AG10803 (cell line): ENCODE results near the gene ZNF143.

Source experiments
- DNase-seq: peaks from one replicate; pipeline ENCODE4 v3.0.0; 2010; ENCODE audit warnings: low read depth
- H3K4me3 ChIP-seq: 2 replicates; pipeline ENCODE4 v1.5.1; 2011; ENCODE audit warnings: mild to moderate bottlenecking, low read length, control low read depth
- TF ChIP-seq, protein P1 (sequence below): conservative IDR thresholded peaks from 2 replicates; pipeline ENCODE4 v1.5.1; 2011; ENCODE audit warnings: mild to moderate bottlenecking, low read length, control low read depth, inconsistent platforms

ZNF143 gene

DNA sequence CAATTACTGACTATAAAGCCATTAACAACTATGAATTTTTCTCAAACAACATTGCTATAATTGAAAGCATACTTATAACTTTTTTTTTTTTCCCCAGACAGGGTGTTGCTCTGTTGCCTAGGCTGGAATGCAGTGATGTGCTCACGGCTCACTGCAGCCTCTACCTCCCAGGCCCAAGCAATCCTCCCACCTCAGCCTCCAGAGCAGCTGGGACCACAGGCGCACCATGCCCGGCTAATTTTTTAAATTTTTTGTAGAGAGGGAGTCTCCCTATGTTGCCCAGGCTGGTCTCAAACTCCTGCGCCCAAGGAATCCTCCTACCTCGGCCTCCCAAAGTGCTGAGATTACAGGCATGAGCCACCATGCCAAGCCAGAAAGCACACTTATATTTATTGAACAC, 106.6 kb downstream of the ZNF143 start:
- TF ChIP-seq, protein P1, sequence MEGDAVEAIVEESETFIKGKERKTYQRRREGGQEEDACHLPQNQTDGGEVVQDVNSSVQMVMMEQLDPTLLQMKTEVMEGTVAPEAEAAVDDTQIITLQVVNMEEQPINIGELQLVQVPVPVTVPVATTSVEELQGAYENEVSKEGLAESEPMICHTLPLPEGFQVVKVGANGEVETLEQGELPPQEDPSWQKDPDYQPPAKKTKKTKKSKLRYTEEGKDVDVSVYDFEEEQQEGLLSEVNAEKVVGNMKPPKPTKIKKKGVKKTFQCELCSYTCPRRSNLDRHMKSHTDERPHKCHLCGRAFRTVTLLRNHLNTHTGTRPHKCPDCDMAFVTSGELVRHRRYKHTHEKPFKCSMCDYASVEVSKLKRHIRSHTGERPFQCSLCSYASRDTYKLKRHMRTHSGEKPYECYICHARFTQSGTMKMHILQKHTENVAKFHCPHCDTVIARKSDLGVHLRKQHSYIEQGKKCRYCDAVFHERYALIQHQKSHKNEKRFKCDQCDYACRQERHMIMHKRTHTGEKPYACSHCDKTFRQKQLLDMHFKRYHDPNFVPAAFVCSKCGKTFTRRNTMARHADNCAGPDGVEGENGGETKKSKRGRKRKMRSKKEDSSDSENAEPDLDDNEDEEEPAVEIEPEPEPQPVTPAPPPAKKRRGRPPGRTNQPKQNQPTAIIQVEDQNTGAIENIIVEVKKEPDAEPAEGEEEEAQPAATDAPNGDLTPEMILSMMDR = no peak
- H3K4me3 ChIP-seq = no peak overlapping the region
- DNase-seq = no peak

DNA sequence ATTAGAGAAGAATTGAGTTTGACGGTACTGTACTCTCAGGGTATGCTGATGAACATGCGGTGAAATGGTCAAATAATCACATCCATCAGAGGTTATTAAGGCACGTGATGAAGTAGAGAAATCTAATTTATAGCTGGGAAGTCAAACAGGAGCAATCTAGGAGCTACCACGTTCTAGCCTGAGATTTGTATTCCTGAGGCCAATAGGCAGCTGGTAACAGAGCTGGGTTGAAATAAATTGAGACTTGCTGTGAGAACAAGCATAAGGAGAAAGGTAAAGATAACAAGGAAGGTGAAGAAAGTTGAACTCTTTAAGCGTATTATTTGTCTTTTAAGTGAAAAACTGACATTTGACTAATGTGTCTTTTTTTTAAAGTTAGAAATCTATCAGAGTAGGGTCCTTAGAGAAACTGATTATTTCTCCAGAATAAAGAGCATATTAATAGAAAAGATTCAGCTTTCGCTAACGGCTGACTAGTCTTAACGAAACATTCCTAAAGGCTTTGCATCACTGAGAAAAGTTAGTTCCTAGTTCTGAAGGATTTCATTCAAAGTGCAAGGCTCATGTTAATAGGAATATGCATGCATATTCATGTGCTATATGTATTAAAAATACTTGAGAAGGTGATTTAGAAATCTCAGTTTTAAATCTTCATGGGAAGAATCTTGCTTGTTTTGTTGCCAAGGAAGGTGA, 107.5 kb downstream of the ZNF143 start:
- no peak for DNase-seq
- H3K4me3 ChIP-seq = no peak overlapping the region
- TF ChIP-seq, protein P1 = no peak

DNA sequence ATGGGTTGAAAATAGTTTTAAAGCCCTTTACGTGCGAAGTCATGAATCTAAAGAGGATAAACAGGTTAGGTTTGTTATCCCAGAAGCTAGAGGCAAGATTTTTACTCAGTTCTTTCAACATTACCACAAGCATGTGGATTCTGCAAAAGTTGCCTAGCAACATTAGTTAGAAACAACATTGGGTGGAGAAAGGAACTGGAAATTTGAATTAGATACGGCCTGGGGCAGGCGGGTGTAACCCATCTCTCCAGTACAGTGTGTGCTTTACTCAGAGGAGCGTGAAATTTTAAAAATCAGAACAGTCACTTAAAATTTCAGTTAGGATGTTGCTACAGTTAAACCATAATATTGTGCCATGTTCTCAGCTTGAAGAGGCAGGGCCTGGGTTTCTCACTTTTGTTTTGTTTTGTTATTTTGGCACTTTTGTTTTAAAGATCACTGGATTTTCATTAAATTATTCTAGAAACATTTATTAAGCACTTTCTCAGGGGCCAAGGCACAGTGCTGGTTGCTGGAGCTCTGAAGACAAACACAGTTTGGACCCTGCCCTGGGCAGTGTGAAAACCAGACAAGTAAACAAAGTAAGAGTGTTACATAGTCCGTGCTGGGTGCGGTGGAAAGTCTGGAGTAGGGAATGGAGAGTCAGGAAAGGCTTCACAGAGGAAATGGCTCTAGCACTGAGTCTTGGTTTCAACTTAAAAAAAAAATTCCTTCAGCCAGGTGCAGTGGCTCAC, 108.2 kb downstream of the ZNF143 start:
- peak; percentile 95 for DNase-seq
- TF ChIP-seq, protein P1 = no peak
- peak overlapping the region; percentile 1; the same call in 1 of the 2 replicates for H3K4me3 ChIP-seq

DNA sequence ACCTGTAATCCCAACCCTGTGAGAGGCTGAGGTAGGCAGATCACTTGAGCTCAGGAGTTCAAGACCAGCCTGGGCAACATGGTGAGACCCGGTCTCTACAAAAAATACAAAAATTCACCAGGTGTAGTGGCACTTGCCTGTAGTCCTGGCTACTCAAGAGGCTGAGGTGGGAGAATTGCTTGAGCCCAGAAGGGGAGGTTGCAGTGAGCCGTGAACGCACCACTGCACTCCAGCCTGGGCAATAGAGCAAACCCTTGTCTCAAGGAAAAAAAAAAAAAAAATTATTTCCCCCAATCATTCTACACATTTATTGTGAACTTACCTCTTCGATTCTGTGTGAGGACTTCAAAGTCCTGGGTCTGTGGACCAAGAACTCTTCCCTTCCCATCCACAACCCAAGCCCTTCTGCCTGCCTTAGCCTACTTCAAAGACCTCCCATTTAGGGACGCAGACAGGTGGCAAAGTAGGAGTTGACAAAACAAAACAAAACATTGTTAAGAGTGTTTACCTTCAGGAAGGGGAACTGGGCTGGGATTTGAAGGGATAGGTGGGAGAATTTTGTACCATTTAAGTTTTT, 108.9 kb downstream of the ZNF143 start:
- no peak for DNase-seq
- TF ChIP-seq, protein P1 = no peak
- no peak overlapping the region; the same call in 1 of the 2 replicates for H3K4me3 ChIP-seq

DNA sequence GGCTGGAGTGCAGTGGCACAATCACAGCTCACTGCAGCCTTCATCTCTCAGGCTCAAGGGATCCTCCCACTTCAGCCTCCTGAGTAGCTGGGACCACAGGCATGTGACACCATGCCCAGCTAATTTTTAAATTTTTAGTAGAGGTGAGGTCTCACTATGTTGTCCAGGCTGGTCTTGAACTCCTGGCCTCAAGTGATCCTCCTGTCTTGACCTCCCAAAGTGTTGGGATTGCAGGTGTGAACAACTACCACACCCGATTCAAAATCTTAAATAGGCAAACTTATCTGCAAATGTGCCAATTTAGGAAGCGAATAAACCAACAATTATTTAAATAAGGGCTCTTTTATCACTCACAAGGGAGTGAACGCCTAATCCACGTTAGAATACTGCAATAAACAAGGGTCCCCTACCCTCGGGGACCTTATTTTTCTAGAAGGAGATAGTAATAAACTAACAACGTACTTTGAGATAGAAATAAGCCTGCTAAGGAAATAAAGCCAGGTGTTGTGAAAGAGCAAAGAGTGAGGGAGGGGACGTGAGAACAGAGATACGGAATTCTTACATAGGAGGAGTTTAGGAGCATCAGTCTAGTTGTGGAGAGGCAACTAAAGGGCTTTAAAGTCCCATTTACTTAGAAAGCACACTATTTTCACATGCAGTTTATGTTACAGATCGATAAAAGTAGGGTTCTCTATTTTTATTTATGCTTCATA, 109.7 kb downstream of the ZNF143 start:
- H3K4me3 ChIP-seq = no peak overlapping the region
- DNase-seq = no peak
- TF ChIP-seq, protein P1 = no peak

DNA sequence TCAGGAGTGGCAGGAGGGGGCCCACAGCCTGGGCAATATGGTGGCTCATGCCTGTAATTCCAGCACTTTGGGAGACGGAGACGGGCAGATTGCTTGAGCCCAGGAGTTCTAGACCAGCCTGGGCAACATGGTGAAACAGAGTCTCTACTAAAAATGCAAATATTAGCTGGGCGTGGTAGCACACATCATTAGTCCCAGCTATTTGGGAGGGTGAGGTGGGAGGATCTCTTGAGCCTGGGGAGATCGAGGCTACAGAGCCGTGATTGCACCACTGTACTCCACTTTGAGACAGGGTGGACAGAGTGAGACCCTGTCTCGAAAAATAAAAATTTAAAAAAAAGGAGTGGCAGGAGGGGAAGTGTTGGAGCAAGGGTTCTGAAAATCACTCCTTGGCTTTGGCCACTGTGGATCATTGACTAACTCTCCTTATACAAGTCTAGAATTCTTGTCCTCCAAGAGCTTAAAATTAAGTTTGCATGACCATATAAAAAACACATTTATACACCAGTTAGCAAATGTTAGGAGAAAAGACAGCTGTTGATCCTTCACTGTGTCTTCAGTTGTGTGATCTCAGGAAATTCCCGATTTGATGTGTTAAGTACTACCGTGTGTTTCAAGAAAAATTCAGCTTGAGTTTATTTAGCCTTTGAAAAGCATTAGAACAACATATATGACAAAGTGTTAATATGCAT, 110.4 kb downstream of the ZNF143 start:
- TF ChIP-seq, protein P1 = no peak
- no peak overlapping the region for H3K4me3 ChIP-seq
- DNase-seq = no peak
